AG04449 (cell line): ENCODE data around the gene FNDC3A.
A peak's percentile ranks its signal among the peaks of the same experiment; 100 is the strongest.

Source experiments
- CTCF ChIA-PET: fragments of 350-600 bp; formaldehyde crosslinking; extraction: SDS; loops from one replicate; lab custom pipeline; 2021; ENCODE audit warnings: antibody characterized with exemption; lab: Yijun Ruan, JAX
- POLR2A ChIA-PET: fragments of 400-600, 350-600 bp; formaldehyde crosslinking; extraction: SDS; loops from one replicate; lab custom pipeline; 2020; ENCODE audit warnings: antibody characterized with exemption, inconsistent platforms; lab: Yijun Ruan, JAX
- DNase-seq: peaks from one replicate; pipeline ENCODE4 v3.0.0-alpha.2; 2010; ENCODE audit warnings: low read depth, low spot score
- H3K4me3 ChIP-seq: 2 replicates; pipeline ENCODE4 v1.5.1; 2011; ENCODE audit warnings: low read depth, mild to moderate bottlenecking, control low read depth, low read length
- CTCF ChIP-seq: IDR thresholded peaks from one replicate; pipeline ENCODE4 v1.5.1; 2011; ENCODE audit warnings: mild to moderate bottlenecking, moderate library complexity, low read length, control low read depth, inconsistent platforms; ENCODE audit not compliant: insufficient read depth; ENCODE audit errors: missing control alignments

Gene FNDC3A, protein sequence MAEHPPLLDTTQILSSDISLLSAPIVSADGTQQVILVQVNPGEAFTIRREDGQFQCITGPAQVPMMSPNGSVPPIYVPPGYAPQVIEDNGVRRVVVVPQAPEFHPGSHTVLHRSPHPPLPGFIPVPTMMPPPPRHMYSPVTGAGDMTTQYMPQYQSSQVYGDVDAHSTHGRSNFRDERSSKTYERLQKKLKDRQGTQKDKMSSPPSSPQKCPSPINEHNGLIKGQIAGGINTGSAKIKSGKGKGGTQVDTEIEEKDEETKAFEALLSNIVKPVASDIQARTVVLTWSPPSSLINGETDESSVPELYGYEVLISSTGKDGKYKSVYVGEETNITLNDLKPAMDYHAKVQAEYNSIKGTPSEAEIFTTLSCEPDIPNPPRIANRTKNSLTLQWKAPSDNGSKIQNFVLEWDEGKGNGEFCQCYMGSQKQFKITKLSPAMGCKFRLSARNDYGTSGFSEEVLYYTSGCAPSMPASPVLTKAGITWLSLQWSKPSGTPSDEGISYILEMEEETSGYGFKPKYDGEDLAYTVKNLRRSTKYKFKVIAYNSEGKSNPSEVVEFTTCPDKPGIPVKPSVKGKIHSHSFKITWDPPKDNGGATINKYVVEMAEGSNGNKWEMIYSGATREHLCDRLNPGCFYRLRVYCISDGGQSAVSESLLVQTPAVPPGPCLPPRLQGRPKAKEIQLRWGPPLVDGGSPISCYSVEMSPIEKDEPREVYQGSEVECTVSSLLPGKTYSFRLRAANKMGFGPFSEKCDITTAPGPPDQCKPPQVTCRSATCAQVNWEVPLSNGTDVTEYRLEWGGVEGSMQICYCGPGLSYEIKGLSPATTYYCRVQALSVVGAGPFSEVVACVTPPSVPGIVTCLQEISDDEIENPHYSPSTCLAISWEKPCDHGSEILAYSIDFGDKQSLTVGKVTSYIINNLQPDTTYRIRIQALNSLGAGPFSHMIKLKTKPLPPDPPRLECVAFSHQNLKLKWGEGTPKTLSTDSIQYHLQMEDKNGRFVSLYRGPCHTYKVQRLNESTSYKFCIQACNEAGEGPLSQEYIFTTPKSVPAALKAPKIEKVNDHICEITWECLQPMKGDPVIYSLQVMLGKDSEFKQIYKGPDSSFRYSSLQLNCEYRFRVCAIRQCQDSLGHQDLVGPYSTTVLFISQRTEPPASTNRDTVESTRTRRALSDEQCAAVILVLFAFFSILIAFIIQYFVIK

DNA sequence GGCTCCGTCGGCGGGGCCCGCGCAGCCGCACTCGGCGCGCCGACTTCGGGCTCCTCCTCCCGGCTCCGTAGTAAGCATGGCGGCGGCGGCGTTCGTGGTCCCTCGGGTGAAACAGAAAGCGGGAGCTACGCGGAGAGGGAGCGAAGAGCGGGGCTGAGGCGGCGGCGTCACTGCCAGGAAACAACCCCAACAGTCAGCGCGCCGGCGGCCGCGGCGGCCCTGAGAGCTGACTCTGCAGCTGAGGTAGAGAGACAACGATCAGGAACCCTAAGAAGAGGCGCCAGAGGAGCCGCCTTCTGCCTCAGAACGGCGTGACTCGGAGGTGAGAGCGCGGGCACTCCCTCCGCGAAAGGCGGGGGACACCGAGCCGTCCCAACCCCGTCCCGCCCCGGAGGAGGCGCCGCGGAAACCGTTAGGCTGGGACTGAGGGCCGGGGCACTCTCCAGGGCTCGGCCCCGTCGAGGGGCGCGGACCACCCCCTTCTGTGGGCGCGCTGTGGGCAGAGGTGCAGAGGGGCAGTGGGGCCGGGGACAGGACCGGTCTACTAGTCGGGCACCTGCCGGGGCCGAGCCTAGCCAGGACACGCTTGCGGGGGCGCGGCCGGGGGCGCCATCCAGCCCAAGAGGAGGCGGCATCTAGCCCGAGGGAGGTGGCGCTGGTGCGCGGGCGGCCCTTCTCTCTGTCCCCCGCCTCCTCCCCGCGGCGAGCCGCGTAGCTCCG is at the start of gene FNDC3A:
Gene FNDC3A, plus strand, starts transcription at position 57 of the 720 bp plus-strand sequence. CDS start 30,279 bp downstream, outside the sequence.
- CTCF ChIA-PET = interaction anchor here (0.9 to 1.7 kb wide), 3 partner anchors 206 to 266 kb away, joined by 3 to 4 read pairs (median 3); no protein-coding TSS in a partner anchor
- H3K4me3 ChIP-seq = peak within 1 kb of the TSS; percentile 81
- peak; percentile 39 for TF ChIP-seq CTCF
- POLR2A ChIA-PET = no interaction called here
- no peak for DNase-seq

GRCh38 chr13:48928757-48929430 is 46.8 kb upstream of the FNDC3A start:
- no peak overlapping the region for H3K4me3 ChIP-seq
- no peak for DNase-seq
- TF ChIP-seq CTCF = no peak
- ChIA-PET POLR2A (no interaction called here), CTCF (no interaction called here)

GRCh38 chr13:48930918-48931317 is 44.8 kb upstream of the FNDC3A start:
- no peak for DNase-seq
- ChIA-PET POLR2A (no interaction called here), CTCF (interaction anchor here (1.3 kb wide), 1 partner anchor 162 kb away, joined by 3 read pairs; no protein-coding TSS in a partner anchor)
- TF ChIP-seq CTCF = no peak
- H3K4me3 ChIP-seq = no peak overlapping the region

- DNase-seq = no peak
- POLR2A ChIA-PET = no interaction called here
- CTCF ChIA-PET = no interaction called here
- no peak overlapping the region for H3K4me3 ChIP-seq
- no peak for TF ChIP-seq CTCF
Observed at GRCh38 chr13:48938308-48938943, 37.3 kb upstream of the FNDC3A start.

DNA sequence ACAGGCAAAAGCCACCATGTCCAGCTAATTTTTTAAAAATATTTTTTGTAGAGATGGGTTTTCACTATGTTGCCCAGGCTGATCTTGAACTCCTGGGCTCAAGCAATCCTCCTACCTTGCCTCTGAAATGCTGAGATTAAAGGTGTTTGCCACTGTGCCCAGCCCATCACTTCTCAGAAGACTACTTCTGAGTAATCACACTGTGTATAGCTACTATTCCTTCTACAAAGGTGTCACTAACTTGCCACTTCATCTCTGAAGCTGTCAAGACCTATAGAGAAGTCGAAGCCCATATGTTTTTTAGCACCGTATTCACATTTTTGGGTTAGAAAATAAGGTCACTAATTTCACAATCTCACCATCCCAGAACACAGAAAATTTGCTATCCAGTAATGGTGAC is 36.0 kb upstream of the FNDC3A start:
- no peak for TF ChIP-seq CTCF
- DNase-seq = no peak
- ChIA-PET CTCF (no interaction called here), POLR2A (no interaction called here)
- no peak overlapping the region for H3K4me3 ChIP-seq
